Dedifferentiated amniotic fluid mesenchymal stem cell (primary cell): ENCODE results near the gene TEX261.
A peak's percentile ranks its signal among the peaks of the same experiment; 100 is the strongest.

Source experiments
- DNase-seq: peaks from one replicate; pipeline ENCODE4 v3.0.0-alpha.2; 2016; ENCODE audit errors: extremely low spot score

The TEX261 gene

DNA sequence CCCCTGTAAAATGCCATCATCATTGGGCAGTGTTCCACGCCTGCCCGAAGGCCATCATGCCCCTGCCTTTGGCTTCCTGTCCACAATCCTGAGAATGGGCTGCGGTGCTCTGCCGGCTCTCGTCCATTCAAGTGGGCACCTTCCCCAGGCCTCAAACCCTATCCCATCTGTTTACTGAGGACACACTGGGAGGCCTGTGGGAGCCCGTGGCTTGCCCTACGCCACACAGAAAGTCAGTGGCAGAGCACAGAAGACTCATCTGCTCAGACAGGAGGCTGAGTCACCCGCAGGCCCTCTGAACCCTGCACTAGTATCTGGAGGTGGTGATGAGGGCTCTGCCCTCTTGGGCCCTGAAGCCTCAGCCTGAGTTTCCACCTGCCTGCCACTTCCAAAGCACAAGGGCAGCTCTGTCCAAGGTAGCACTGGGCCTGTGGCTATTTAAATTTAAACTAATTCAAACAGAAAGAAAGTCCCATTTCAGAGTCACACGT, 35.4 kb downstream of the TEX261 start:
- DNase-seq: no peak

DNA sequence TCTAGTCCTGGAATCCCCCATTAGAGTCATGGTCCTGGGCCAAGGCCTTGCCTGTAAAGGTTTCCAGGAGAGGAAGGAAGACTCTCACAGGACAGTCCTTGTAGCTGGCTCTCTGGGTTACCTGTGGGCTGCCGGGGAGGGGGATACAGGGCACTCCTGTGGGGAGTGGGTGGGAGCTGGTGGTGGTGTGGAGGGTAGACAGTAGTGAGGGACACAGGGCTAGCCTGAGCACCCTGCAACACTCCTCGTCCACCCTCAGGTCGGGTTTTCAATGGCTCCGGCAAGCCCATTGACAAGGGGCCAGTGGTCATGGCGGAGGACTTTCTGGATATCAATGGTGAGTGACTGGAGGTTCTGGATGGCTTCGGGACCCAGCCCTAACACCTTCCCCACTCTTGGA, 35.9 kb downstream of the TEX261 start:
- DNase-seq: no peak

DNA sequence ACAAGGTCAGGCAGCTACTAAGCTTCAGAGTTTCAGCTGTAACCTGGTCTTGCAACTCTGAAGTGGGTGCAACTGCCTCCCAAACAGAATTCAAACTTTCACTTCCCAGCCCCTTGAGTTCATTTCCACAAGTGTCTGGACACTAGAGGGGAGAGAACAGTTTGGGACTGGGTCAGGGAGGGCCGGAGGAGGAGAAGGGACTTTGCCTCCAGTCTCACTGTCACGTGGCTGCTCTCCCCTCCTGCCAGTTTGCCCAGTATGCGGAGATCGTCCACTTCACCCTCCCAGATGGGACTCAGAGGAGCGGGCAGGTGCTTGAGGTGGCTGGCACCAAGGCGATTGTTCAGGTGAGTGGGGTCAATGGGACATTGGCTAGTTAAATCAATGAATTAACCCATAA, 36.9 kb downstream of the TEX261 start:
- DNase-seq: no peak

DNA sequence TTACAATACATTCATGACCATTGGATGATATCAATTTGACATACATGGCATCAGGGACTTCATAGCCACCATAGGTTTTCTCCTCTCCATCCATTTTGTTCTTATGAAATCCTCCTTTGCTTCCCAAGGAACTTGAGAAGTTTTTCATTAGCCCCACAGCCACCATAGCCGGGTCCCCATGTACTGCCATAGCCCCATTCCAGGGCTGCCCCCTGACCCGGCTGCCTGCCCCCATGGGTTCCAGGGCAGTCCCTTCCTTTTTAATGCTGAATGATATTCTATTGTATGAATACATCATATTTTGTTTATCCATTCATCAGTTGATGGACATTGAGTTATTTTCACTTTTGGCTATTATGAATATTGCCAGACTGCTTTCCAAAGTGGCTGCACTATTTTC, 38.5 kb downstream of the TEX261 start:
- no peak for DNase-seq

DNA sequence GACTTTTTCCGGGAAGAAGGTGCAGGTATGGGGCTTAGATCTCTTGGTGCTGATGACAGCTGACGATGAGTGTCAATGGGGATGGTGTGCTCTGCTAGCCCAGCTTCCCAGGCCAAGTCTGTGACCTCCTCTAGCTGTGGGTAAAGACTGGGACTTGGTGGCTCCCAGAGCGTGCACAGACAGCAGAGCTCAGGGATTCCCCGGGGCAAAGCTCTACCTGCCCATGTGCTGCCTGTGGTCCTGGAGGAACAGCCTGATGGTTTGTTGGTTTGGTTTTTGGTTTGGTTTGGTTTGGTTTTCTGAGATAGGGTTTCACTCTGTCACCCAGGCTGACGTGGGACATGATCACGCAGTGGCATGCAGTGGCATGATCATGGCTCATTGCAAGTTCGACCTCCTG, 39.8 kb downstream of the TEX261 start:
- no peak for DNase-seq

DNA sequence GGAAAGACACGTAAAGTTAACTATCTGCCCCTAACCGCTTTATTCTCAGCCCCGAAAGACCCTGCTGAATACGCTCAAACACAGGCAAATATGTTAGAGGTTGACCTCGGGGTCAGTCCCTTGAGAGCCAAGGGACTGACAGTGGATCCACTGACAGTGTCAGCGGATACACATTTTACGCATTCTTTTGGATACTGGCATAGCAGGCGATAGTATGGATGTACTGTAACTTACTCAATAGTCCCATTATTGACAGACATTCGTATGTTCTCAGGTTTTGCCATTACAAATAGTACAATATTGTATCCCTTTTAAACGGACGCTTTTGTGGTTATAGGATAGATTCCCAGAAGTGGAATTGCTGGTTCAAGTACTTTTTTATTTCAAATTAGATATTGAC, 45.6 kb downstream of the TEX261 start:
- no peak for DNase-seq

DNA sequence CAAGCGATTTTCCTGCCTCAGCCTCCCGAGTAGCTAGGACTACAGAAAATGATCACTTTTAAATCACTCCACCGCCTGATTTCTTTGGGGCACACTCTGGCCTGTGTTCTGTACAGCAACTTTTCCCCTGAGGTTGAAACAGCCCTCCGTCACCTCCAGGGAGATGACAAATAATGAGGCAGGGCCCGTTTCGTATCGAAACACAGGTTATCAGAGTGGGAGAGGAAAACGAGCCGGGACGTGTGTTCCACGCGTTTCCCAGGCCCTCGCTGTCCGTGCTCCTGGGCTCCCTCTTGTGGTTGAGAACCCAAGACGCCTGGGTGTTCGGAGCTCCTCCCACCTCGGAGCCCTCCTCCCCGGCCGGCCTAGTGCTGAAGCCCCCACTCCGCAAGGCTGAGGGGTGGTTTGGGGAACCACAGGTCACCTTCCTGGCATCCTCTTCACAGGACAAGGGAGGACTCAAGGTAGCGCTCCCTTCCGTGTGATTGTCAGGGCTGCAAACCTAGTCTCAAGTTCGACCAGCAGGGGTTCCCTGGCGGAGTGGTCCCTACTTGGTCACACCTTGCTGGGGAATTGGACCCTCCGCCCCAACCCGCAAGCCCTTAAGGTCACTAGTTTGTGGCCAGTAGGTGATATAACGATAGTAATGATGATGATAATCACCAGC, 46.2 kb downstream of the TEX261 start:
- peak; percentile 74 for DNase-seq

DNA sequence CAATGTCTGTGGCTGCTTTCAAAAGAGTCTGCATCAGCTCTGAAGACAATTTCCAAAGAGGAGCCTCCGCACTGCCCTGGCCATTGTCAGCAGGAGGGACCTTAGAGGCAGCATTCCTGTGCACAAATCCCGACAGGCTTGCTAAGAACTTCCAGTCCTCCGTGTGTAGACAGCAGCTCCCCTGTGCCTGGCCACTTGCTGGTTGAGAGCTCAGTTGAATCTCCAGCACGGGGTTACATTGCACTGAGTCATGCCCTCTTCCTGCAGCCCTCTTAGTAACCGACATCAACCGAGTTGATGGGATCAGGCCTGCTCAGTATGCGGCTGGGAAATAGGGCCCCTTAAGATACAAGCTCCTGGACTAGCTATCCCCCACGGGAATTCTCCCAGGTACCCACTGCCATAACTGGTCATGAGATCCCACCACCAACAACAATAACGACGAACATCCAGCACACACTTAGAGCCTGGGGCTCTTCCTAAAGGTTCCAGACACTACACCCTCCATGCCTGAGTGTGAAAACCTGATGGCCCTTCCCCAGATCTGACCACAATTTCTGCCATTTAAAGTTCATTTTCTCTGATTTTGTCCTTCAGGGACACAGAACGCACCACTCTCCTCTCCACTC, 47.0 kb downstream of the TEX261 start:
- DNase-seq: no peak

DNA sequence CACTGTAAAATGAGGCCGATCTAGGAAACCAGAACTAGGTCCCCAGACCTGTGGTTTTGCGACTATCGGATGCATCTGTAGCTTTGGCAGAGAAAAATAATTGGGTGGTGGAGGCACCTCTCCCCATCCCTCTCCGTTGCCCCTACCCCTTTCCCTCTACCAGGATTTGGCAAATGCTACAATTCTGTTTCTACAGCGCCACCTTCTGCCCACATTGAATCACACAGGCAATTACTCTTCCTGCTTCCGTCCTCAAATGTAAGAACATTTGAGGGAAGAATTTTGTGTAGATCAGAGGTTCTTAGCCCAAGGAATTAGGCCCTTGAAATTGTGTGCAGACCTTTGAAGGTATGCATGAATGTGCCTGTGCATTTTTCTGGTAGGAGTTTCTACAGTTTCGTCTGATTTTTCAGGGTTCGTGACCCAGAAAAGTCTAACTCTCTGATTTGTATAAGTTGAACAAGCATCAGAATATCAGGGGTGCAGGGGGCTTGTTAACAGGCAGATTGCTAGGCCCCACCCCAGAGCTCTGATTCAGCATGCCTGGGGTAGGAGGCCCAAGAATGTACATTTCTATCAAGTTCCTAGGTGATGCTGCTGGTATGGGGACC, 47.7 kb downstream of the TEX261 start:
- peak; percentile 24 for DNase-seq

DNA sequence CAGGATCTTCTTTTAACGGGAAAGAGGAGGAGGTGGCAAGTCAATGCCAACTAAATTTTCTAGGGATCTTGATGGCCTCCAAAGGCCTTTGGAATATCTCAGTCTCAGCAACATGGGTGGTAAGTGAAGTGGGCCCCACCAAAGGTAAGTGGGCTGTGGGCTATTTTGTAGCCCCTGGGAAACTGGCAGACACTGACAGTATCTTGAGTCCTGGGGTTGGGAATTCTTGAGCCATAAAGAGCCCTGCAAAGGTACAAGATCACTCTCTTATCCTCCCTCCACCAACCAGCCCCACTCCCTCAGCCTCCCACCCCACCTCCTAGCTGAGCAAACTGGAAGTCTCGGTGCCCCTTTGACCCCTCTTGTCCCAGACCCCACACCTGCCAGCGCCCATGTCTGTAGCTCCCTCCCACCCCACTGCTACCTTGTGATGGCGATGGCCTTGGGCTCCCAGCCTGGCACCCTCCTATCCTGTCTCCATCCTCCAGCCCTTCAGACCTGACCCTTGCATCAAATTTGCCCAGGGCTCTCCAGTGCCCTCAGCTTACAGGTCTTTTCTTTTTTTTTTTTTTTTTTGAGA, 50.5 kb downstream of the TEX261 start:
- DNase-seq: no peak

DNA sequence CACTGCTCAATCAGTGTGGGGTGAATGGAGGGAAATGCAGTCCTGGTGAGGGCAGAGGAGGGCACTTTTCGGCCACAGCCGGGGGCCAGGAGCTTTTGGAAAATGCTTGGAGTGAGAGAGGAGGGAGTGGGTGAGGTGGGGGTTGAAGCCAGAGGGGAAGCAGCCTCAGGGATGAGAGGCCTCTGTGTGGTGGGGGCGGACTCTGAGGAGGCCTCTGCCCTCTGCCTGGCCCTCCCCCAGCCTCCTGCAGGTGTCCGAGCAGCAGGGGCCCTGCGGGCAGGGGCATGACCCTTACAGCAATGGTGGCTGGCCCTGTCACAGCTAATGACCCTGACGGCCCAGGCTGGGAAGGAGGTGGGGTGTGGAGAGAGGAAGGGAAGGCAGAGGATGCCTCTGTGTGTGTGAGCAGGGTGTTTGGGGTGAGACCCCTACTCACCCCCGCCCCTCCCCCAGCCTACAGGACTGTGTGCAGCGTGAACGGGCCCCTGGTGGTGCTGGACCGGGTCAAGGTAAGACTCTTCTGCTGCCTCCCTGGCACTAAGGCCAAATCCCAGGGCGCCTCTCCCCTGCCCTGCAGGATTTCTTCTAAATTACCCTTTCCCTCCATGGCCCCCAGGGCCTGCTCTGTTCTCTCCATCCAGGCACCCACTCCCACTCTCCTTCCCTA, 51.3 kb downstream of the TEX261 start:
- no peak for DNase-seq

DNA sequence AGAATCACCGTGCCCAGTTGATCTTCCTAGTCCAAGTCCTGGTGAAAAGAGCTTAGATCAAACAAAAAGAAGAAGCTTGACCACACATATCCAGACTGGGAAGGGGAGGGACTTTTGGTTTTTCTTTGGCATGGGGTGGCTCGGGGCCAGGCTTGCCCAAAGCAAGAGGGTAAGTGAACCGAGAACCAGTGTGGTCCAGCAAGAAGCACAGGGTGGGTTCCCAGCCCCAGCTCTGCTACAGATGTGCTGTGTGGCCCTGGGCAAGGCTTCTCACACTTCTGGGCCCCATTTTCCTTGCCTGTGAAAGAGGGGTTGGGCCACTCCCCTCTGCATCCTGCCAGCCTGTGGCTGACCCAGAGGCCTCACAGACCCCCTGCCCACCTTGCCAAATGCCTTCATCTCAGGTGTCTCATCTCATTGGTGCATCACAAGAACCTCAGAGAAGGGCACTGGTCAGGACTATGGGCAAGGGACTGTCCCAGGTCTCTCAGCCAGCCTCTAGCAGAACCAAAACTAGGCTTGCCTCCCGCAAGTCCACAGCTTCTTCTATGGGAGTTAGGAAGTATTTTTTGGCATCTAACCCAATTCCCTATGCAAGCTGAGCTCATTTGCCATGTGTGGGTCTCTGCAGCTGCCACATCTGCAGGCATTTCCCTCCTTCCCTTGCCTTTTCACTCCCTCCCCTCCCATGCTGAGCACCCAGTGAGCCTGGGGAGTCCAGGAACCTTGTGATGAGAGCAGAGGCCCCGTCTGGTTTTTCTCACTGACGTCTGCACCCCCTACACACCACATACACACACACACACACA, 52.1 kb downstream of the TEX261 start:
- DNase-seq: no peak

DNA sequence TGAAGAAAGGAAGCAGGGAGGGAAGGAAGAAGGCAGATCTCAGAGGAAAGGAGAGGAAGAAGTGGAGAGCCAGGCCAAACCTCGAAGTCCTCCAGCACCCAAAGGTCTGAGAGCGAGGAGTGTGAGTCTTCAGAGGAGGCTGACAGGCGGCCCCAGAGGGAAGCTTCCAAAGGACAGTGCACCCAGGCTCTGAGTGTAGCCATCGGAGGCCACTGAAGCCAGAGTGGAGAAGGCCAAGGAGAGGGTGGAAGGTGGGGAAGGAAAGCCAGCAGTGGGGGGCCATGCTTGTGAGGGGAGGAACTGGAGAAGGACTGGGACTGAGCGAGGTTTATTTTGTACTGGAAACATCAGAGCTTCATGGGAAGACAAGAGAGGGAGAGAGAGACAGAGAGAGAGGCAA, 53.0 kb downstream of the TEX261 start:
- no peak for DNase-seq

DNA sequence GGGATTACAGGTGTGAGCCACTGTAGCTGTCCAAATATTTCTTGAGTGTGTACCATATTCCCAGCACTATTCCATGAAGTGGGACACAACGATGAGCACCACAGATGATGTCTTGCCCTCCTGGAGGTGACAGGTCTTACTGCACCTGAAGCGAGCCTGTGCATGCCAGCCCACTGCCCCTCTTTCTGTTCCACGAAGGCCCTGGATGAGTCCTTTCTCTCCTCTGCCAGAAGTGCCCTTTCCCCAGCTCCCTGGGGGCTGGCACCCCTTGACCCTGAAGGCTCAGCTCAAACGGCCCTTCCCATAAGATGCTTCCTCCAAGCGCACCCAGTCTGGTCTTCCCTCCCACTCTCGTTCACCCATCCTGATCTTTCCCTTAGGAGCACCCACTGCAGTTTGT, 53.5 kb downstream of the TEX261 start:
- DNase-seq: no peak

DNA sequence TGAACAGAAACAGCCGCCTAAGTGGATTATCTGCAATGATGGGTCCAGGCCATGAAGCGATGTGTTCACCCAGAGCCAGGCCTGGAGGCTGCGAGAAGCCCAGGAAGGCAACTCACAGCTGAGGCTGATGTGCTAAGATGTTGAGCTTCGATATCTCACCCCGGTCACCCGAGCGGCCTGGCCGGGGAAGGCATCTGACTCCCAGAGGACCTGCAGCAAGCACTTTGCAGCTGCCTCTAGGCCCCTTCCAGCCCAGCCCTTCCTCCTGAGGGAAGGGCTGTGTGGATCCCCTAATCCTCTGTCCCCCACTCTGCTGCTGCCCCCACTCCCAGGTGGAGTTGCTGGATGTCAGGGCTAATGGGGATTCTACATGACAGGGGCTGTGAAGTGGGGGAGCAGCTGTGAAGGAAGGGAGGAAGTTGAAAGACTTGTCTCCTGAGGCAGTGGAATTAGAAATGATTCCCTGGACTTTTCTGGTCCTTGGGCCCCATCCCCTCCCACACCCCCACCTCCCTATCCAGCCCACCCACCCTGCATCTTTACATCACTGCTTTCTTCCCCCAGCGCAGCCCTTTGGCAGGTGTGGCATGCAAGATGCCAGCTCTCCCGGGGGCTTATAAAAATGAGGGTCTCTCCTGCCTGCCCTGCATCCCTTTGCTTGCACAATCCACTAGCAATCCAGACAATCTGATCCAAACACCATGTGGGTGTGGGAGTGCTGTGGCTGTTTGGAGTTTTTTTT, 54.7 kb downstream of the TEX261 start:
- DNase-seq: no peak

DNA sequence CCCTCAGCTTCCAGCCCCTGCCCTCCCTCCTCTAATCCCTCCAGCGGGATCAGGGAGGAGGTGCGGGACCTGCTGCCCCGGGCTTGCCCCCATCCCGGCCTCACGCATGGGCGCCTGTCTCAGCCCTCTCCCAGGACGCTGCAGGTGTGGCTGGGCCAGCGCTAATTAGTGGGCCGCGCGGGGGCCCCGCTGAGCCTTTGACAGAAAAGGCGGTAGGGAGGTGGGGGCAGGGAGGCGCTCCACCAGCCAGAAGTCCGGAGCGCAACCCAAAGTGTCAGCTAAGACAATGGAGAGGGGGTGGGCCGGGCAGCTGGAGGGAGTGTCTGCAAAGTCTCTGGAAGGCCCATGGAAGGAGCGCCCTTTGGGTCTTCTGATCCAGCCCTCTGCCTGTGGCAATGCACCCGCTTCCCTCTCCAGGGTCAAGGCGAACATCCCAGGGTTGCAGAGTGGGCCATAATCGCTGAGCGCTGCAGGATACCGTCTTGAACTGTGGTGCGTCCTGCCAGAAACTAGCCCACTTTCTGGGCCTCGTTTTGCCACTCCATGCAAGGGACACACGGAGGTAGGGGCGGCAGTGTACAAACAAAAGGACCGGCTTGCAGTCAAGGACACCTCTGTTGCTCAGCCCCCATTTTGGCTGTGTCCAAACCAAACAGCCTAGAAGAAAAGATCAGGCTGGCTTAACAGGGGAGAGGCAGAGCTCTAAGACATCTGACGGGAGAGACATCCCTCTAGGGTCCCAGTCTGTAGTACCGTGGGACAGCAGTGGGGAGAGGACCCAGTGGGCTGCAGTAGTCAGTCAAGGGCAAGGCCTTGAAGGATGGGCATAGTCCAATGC, 55.5 kb downstream of the TEX261 start:
- no peak for DNase-seq

DNA sequence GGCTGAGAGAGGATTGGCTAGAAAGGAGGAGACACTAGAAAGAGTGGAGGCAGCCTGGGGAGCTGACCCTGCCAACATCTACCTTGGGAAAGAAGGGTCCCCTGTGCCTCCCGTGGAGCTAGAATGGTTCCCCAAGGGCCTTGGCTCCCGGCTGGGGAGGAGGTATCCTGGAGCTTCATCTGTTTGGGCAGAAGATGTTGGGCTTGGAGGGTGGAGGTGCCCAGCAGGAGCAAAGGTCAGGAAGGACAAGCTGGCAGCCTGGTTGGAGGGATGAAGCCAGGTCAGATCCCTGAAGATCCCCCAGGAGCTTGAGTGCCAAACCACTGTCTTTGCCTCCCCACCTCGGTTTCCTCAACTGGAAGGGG, 56.1 kb downstream of the TEX261 start:
- no peak for DNase-seq

DNA sequence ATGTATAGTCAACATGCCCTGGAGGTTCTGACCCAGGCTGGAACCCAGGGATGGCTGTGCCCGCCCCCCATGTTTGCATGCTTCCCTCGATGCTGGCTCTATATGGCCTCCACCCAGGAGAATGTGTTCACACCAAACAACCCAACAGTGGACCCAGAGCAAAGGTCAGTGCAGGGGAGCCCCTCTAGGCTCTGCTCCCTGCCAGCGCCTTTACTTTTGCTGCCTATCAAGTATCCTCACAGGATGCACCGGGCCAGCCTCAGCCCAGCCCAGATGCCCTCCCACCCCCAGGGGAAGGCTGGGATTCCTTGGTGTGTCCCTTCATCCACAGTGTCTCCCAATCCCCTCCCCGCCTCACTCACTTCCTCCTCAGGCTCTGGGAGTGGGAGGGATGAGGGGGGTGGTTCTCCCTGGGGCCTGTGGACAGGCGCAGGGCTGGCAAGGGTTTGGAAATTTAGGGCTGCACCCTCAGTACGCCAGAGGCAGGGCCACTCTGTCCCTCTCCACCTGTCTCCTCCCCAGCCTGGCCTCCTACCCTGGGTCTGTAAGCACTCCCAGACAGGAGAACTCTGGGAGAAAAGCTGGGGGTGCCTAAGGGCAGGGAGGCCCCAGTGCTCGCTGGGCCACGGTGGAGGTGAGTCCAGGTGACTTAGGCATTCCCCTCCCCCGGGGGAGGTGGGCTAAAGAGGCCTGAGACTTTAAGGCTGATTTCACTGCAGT, 56.6 kb downstream of the TEX261 start:
- no peak for DNase-seq
